Transverse colon (tissue), 3 donors: ENCODE results near the gene IMMP2L.

Source experiments
- POLR2A ChIP-seq: fragments of 450-650 bp; IDR thresholded peaks from one replicate; pipeline ENCODE4 v1.6.1; 2016; ENCODE audit warnings: antibody characterized with exemption, mild to moderate bottlenecking, moderate library complexity
- TF ChIP-seq, protein P1 (sequence below), 5 experiments: fragments of 200-600 bp in 3 of 5; fragments of 450-650 bp in 2 of 5; sonication (generic) in 3 of 5; IDR thresholded peaks; 1 replicate in 2 of 5; 2 replicates in 3 of 5; pipeline ENCODE4 v1.5.1; 2016 to 2017; ENCODE audit warnings: antibody characterized with exemption in 5 of 5, inconsistent platforms in 3 of 5, mild to moderate bottlenecking in 2 of 5, moderate library complexity in 1 of 5

DNA sequence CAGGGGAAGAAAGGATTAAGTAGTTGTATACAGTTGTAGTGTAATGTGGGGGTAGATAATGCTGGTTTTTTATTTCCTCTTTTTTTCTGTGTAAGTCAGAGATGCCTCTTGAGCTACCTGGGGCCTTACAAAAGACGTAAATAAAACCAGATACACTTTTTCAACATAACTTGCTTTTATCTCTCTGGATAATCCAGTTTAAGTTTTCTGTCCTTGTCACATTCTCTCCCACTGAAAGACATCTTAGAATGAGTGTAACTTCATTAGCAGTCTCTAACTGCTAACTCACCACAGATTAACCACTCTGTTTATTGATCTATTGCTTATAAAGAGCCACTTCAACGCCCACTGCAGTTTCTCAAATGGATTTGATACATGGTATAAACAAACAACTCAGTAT, 535.5 kb downstream of the IMMP2L start:
- TF ChIP-seq, protein P1, sequence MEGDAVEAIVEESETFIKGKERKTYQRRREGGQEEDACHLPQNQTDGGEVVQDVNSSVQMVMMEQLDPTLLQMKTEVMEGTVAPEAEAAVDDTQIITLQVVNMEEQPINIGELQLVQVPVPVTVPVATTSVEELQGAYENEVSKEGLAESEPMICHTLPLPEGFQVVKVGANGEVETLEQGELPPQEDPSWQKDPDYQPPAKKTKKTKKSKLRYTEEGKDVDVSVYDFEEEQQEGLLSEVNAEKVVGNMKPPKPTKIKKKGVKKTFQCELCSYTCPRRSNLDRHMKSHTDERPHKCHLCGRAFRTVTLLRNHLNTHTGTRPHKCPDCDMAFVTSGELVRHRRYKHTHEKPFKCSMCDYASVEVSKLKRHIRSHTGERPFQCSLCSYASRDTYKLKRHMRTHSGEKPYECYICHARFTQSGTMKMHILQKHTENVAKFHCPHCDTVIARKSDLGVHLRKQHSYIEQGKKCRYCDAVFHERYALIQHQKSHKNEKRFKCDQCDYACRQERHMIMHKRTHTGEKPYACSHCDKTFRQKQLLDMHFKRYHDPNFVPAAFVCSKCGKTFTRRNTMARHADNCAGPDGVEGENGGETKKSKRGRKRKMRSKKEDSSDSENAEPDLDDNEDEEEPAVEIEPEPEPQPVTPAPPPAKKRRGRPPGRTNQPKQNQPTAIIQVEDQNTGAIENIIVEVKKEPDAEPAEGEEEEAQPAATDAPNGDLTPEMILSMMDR (IDR thresholded peaks at IDR 0.05), result no peak
- TF ChIP-seq POLR2A, result no peak
